Skeletal muscle cell (primary cell): ENCODE measurements around the gene MYL6.
A peak's percentile ranks its signal among the peaks of the same experiment; 100 is the strongest.
"Not testable (repeated sequence)": the region's sequence is repeated elsewhere in the genome, so short reads cannot be mapped to it uniquely, and the experiment has no call there.

Experiments used
- DNase-seq: peaks from one replicate; pipeline ENCODE4 v3.0.0-alpha.2; 2010; ENCODE audit warnings: low read depth
- H3K4me3 ChIP-seq: 2 replicates; pipeline ENCODE4 v1.5.1; 2011; ENCODE audit warnings: low read depth, mild to moderate bottlenecking, control low read depth, low read length, moderate library complexity

MYL6 gene

DNA sequence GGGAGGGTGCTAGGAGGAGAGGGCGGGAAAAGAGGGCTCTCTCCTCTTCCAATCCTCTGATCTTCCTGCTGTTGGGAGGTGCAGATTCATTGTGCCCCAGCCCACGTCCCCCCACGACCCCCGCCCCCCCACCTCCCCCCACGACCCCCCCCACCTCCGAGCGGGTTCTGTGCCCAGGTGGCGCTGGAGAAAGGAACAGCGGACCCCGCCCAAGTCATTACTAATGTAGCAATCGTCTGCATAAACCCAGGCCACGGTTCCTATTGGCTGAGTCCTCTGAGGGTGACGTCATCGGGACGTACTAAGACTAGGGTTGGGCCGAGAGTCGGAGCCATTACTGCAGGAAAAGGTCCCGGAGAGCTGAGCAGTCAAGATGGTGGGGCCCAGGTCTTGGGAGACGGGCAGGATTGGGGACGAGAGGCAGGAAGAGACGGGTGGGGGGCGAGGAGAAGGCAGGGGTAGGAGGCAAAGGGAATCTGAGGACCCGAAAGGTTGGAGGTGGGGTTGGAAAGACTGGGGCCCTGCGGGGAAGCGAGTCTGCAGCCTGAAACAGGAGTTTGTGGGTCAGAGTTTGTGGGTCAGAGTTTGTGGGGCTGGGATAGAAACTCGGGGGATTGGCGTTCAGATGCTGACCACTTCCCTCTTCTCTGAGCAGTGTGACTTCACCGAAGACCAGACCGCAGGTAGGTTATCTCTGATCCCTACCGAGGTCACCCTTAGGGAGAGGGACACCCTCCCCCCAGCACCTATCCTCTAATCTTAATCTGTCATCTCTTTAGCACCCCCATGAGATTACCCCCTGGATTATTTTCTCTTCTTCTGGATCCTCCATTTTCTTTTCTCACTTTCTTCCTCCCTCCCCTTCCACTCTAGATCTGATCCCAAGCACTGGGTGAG is at the start of gene MYL6:
Gene MYL6 (plus strand): TSS at position 331 of the 897 bp plus-strand sequence. CDS start 43 bp downstream, at position 374.
- peak within 1 kb of the TSS; percentile 59 for H3K4me3 ChIP-seq
- DNase-seq, result peak; percentile 92

DNA sequence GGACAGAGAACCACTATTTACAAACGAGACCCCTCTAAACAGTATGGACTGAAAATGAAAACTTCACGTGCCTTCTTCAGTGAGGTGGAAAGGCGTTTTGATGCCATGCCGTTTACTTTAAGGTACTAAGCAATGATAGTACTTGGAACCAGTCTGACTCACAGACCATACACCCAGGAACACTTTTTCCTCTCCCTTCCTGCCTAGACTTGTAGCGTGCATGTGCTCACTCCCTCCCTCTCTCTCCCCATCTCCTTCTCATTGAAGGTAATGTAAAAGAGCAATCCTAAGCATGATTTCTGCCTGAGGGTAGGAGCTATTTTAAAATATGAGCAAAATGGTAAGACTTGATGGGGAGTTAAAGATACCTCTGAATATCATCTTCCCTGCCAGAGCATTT is 47.6 kb upstream of the MYL6 start:
- DNase-seq, result no peak
- H3K4me3 ChIP-seq, result no peak overlapping the region

DNA sequence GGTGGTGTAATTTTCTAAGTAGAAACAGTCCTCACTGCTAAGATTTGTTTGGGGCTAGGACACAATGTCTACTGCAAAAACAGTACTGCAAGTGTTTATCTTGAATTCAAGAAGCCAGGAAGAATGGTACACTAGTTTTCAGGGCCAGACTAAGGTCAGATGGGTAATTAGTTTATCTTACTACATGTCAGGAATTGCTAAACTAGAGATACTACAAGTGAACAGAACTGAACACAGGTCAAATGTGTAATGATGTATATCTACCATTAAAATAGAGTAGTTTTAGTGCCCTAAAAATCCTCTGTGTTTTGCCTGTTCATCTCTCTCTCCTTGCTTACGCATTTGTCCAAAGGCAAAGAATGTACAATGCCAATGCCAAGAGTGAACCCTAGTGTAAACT is 44.1 kb upstream of the MYL6 start:
- no peak overlapping the region for H3K4me3 ChIP-seq
- no peak for DNase-seq

DNA sequence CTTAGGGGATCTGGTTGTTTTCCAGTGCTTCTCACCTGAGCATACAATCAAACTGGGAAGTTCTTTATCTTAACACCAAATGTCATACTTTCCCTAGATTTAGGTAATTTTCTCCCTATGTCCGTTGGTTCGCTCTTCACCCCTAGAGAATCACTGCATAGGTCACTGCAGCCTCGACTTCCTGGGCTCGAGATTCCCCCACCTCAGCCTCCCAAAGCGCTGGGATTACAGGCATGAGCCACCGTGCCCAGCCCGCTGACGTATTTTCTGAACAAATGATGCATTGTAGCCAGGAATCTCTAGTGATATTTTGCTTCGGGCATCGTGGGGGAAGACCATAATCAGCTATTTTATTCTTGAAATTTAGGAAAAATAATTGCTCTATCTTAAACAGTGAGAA is 42.8 kb upstream of the MYL6 start:
- H3K4me3 ChIP-seq, result peak overlapping the region; percentile 75
- DNase-seq, result no peak

DNA sequence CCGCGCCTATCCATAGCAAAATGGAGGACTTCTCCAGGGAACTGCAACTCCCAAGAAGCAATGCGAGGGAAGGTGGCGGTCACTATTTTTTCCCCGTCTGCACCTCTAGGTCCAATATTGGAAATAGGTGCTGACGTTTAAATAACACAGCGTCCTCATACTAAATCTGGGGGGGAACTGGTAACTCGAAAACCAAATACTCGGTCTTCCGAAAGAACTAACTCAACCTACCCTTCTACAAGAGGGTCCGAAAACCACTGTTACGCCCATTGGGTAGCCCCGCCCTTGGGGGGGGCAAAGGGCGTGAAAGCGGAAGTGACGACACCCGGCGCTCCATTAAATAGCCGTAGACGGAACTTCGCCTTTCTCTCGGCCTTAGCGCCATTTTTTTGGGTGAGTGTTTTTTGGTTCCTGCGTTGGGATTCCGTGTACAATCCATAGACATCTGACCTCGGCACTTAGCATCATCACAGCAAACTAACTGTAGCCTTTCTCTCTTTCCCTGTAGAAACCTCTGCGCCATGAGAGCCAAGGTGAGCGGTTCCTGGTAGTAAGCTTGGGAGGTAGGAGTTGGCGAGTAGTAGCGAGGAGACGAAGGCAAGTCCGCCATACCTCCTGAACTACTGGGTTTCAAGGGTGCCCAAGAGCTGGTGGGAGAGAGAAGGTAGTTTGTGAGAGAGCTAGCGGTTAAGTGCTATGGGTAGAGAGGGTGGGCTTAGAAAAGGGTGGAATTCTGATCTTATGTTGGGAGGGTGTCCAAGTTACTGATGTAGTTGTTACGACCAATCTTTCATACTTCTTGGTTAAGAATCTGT is 41.7 kb upstream of the MYL6 start, which contains the start of gene RPL41:
Gene RPL41 (plus strand): TSS at position 367 of the 815 bp plus-strand sequence.
- DNase-seq, result peak; percentile 68
- H3K4me3 ChIP-seq, result peak within 1 kb of the TSS; percentile 75

DNA sequence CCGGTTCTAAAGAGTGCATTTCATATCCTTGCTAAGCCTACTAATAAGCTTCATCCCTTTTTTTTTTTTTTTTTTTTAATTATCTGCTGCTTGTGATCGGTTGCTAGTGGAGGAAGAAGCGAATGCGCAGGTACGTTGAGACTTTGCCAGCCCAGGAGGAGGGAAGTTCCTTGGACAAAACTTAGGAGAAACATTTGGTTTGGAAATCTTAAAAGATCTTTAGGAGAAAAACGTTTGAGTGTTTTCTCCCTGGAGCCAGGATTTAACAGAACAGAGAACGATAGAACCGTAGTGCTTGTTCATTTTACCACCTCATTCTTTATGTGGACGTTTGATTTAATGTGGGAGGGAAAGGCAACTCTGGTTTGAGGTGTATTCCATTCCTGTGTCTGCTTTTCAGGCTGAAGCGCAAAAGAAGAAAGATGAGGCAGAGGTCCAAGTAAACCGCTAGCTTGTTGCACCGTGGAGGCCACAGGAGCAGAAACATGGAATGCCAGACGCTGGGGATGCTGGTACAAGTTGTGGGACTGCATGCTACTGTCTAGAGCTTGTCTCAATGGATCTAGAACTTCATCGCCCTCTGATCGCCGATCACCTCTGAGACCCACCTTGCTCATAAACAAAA is 41.0 kb upstream of the MYL6 start:
- peak overlapping the region; percentile 75 for H3K4me3 ChIP-seq
- DNase-seq, result not testable (repeated sequence)

DNA sequence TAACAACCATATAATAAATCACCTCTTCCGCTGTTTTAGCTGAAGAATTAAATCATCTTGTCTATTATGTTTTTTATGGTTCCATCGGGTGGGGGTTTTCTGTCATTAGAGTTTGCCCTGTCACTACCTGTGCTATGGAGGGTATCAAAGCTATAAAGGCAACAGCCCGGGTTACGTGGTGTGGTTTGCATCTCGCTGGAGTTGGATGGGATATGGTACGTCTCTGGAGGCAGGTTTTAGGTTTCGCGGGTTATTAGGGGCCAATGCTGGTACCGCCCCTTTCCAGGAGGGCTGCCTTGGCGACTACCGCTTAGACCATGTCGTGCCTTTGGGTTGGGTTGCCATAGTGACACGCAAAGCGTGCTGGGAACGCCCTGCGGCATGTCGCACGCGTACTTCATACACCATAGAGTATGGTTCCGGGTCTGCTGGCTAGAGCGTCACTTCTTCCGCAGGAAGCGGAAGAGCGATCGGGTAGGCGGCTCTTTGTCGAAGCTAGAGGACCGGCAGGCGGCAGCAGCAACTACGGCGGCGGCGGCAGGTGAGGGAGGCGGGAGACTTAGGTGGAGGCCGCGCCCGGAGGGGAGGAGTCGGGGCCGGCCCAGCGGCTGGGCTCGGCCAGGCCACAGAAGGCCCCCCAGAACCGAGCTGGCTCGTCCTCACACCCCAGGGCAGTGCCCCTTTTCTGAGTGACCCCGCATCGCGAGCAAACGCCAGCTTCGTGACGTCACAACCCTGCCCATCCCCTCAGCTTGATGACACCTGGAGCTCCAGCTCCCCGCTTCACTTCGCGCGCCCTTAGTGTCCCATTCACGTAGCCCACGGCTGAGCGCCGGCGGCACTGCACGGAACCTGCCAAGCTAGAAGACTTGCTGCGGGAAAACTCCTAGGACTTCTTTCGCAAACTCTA is 40.1 kb upstream of the MYL6 start, which contains the start of gene ZC3H10:
Gene ZC3H10 (plus strand): TSS at position 489 of the 910 bp plus-strand sequence. CDS start 2,297 bp downstream, outside the sequence.
- peak; percentile 99 for DNase-seq
- peak within 1 kb of the TSS; percentile 75 for H3K4me3 ChIP-seq

DNA sequence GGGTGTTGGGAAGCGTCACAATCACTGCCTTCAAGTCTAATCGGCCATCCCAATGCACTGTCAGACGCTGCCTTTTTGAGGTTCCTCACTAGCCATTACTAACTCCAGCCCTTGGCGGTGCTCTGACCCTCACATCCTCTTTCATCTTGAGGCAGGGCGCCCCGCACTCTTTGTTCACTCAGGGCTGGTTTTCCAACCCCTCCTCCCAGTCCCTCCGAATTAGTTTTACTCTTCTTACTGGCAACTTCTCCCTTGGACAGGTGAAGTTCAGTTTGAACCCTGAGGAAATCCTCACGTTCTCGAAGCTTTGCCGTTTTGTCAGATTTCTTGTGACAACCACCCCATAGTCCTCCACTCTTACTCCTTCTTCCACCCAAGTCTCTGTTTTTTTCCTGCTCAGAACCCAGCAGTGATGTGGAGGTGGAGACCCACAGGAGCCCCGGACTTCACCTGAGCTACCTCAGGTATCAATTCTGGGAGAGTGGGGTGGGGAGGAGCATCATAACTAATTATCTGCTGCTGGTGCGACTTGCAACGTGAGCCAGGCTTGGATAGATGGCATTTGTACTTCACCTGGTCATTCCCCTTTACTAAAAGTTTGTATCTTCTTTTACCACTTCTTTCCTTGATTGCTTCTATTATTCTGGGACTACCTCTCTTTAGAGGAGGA is 39.3 kb upstream of the MYL6 start:
- DNase-seq, result peak; percentile 6

DNA sequence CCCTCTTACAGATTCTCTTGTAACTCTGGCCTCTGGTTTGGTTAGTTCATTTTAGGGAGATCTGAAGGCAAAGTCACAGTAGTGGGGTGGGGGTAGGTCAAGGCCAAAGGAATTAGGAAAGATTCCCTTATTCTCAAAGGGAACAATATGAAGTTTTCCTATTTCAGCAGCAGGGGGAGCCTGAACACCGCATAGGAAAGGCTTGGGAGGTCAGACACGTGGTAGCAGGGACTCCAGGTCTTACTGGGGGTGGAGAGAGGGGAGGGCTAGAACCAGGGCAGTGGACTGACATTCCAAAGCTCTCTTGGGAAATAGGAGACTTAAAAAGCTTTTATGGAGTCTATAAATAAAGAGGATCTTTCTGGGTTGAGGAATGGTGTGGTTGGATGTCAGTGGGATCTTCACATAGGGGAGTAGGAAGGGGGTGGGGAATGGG is 38.8 kb upstream of the MYL6 start:
- DNase-seq, result peak; percentile 84
- peak overlapping the region; percentile 75 for H3K4me3 ChIP-seq

More for the DNA sequence above, 39.3 kb upstream of the MYL6 start:
- H3K4me3 ChIP-seq, result peak overlapping the region; percentile 75

DNA sequence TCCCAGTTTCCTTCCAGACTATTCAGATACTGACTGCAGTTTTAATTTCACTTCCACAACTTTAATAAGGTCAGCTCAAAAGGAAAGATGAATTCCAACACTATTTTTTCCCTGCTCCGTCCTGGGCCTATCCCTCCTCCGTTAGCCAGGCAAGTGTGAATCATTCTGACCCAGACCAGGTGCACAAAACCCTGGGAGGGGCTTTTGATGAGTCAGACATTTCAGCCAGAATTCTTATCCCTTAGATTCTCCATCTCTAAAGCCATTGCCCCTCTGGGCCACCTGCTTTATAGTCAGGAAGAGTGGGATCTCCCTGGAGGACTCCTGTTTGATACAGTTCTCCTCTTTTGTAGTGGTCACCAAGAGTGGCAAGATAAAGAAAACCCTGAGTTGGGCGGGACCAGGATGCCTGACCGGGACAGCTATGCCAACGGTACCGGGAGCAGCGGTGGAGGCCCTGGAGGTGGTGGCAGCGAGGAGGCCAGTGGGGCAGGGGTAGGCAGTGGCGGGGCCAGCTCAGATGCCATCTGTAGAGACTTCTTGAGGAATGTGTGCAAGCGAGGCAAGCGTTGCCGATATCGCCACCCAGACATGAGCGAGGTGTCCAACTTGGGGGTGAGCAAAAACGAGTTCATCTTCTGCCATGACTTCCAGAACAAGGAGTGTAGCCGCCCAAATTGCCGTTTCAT is 37.9 kb upstream of the MYL6 start:
- no peak for DNase-seq
- no peak overlapping the region for H3K4me3 ChIP-seq

DNA sequence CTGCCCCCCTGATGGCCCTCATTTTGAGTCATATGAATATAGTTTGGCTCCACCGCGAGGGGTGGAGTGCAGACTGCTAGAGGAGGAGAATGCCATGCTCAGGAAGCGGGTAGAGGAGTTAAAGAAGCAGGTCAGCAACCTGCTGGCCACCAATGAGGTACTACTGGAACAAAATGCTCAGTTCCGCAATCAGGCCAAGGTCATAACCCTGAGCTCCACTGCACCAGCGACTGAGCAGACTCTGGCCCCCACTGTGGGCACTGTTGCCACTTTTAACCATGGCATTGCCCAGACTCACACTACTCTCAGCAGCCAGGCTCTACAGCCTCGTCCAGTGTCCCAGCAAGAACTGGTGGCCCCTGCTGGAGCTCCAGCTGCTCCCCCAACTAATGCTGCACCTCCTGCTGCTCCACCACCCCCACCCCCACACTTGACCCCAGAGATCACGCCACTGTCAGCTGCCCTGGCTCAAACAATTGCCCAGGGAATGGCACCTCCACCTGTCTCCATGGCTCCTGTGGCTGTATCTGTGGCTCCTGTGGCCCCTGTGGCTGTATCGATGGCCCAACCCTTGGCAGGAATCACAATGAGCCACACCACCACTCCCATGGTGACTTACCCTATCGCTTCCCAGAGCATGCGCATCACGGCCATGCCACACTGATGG is 36.8 kb upstream of the MYL6 start:
- DNase-seq, result no peak
- H3K4me3 ChIP-seq, result no peak overlapping the region

DNA sequence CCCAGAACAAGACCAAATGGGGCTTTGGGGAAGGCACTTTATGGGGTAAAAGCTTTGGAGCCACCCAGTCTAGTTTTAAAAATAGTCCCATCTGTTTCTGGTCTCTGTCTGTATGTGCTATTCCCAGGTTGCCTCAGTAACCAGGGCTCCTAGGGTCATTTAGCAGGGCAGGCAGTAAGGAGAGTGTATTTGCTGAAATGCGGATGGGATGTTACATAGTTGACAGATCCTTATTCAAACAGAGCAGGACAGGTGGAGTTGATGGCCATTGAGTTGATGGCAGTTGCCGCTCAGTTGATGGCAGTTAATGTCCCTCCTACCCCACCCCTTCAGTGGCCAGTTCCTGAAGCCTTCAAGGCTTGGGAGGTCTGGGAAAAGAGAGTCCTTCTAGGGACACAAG is 35.5 kb upstream of the MYL6 start:
- no peak for DNase-seq
- no peak overlapping the region for H3K4me3 ChIP-seq

DNA sequence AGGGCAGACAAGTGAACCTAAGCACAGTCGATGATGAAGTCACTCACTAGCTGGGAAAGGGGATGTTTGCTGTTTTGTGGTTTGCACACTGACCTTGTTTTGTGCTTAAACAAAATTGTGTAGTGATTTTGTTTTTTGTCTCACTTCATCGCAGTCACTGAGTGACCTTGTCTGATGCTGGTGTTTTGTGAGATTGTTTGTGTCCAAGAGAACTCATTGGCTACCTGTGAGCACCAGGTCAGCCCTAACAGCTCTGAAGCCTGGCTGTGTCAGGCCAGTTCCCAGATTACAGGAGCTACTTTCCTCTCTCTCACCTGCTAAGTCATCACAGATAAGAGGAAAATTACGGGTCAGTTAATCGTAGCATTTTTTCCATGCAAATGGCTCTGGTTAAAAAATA is 34.0 kb upstream of the MYL6 start:
- no peak for DNase-seq
- no peak overlapping the region for H3K4me3 ChIP-seq

DNA sequence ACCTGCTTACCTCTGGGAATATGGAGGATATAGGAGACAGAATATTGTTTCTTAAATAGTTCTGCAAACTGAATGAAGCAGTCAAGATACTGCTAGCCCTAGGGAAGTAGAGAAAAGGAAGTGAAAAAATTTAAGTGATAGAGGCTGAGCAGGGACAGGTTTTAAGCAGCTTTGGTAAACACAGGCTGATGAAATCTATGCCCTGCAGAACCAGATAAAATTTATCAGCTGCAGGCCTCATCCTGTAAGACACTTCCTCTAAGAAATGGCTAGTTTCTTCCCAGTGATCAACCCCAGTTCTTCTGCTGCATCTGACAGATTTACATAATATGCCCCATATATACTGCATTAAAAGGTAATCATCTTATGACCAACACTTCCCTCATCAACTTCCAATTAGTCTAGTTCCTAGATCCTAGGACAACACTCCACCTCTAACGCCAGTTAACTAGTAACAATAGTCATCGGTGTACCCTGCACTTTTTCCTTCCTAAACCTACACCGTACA is 31.4 kb upstream of the MYL6 start:
- no peak overlapping the region for H3K4me3 ChIP-seq
- DNase-seq, result no peak

DNA sequence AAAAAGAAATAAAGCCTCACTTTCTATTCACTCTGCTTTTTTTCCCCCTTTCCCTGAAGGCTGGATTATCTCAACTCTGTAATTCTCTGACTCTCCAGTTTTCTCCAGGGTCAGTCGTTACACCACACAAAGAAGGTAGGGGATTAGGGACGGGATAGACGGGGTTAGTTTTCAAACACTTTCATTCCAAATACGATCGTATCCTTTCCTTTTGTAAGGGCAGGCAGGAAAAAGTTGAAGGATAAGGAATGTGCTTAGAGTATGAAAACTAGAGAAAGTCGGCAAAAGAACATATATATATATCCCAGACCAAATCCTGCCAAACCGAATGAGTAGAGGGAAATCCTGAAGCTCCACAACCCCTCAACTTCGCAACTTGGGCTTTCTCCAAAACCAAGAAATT is 30.7 kb upstream of the MYL6 start:
- no peak for DNase-seq
- peak overlapping the region; percentile 97 for H3K4me3 ChIP-seq

DNA sequence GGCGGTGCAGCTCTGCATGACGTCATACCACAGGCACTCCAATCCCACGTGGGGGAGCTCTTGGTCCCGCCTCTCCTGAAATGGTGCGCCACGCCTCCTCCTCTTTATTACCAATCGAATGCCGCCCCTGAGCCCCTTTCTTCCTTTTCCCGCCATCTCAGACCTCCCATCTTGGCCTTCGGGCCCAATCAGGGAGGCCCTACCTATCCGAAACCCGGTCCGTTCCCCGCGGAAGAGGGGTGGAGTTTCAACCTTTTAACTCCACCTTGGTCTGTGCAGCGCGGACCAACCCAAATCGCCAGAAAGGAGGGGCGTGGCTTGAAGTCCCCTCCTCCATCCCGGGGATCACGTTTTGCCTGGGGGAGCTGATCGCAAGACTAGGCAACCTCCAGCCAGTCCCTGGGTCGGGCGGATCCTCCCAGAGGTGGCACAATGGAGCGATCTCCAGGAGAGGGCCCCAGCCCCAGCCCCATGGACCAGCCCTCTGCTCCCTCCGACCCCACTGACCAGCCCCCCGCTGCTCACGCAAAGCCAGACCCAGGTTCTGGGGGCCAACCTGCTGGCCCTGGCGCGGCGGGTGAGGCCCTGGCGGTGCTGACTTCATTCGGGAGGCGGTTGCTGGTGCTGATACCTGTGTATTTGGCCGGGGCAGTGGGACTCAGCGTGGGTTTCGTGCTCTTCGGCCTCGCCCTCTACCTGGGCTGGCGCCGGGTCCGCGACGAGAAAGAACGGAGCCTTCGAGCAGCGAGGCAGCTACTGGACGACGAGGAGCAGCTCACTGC is 30.1 kb upstream of the MYL6 start, which contains the start of gene ESYT1:
Gene ESYT1 (plus strand): TSS at position 380 of the 782 bp plus-strand sequence. CDS start 53 bp downstream, at position 433.
- DNase-seq, result peak; percentile 99

More for the DNA sequence above, 30.1 kb upstream of the MYL6 start, which contains the start of gene ESYT1:
- peak within 1 kb of the TSS; percentile 97 for H3K4me3 ChIP-seq
